ENCODE measurements around the gene RBM27.
A peak's percentile ranks its signal among the peaks of the same experiment; 100 is the strongest.
"Not testable (repeated sequence)": the region's sequence is repeated elsewhere in the genome, so short reads cannot be mapped to it uniquely, and the experiment has no call there.

The RBM27 gene

DNA sequence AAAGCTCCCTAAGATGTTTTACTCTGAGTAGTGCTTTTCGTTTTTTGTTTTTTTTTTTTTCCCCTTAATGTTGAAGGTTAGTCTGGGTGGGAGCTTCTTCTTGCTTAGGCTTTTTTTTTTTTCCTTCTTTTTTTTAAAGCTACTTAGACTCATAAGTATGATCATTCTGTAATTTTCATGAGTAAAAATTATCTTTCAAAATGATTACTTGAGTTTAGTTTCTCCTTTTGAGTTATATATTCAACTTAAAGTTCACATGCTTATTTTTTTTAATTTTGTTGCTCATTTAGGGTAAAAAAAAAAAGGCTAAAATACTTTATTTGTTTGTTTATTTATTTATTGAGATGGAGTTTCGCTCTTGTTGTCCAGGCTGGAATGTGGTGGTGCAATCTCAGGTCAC lies 2.9 kb downstream of the RBM27 start:
- DNase-seq = no peak

DNA sequence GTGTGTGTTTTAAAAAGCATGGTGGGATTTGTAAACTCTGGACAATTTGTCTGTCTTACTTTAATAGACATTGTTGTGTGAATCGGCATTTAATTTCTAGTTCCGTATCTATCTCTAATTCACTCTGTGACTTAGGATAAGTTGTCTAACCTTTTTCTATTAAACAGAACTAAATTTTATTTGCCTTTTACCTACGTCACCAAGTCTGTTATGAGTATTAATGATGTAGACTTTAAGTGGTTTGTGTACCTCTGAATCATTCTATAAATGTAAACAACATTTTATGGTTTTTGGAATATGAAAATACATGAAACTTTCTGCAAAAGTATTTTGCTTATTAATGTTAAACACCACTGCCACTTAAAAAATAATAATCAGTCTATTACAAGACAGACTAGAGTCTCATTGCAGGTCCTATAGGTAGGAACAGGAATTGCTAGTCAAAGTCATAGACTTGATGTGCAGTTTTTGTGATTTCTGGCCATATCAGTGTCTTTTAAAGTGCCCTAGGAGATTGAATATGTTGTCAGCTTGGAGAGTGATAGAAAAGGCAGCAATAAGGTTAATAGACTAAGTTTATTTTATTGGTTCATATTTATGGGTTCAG lies 5.6 kb downstream of the RBM27 start:
- peak; percentile 46 for DNase-seq

- DNase-seq = no peak
Observed at GRCh38 chr5:146209714-146210113, 6.3 kb downstream of the RBM27 start.

GRCh38 chr5:146210810-146211209 lies 7.4 kb downstream of the RBM27 start:
- not testable (repeated sequence) for DNase-seq

GRCh38 chr5:146213210-146213826 lies 9.9 kb downstream of the RBM27 start:
- no peak for DNase-seq

DNA sequence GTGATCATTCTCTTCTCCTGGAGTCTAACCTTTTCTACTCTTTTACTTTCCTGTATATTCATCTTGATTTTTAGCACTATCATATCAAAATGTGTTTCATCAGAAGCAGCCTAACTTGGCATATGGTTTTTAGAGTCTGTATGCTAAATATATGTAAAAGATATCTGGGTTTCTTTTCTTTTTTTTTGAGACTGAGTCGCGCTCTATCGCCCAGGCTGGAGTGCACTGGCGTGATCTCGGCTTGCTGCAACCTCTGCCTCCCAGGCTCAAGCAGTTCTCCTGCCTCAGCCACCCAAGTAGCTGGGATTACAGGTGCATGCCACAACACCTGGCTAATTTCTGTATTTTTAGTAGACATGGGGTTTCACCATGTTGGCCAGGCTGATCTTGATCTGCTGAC lies 11.5 kb downstream of the RBM27 start:
- DNase-seq = not testable (repeated sequence)

DNA sequence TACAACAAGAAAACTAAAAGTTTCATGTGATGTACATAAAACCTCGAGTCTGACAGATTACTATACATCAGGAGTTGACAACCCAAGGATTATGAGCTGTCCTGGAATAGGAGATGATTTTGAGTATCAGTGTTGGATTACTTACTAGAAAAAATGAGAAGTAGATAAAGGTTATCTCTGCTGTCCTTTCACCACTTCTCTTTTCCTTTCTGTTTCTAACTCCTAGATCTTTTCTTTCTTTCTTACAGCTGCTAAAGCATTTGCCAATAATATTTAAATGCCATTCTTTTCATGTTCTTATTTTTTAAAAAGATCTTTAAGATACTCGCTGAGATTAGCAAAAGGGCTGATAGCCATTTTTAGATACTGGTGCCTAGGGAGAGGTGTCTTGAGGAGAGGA lies 14.8 kb downstream of the RBM27 start:
- DNase-seq = no peak

GRCh38 chr5:146219243-146219642 lies 15.8 kb downstream of the RBM27 start:
- no peak for DNase-seq

DNA sequence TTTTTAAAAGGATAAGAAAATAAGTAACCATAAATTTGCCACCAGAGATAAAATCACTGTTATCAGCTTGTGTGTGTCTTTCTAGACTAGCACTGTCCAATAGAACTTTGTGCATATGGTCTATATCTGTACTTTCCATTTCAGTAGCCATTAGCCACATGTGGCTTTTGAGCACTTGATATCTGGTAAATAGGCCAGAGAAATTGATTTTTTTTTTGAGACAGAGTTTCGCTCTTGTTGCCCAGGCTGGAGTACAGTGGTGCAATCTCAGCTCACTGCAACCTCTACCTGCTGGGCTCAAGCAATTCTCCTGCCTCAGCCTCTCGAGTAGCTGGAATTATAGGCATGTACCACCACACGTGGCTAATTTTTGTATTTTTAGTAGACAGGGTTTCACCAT lies 17.8 kb downstream of the RBM27 start:
- DNase-seq = no peak

DNA sequence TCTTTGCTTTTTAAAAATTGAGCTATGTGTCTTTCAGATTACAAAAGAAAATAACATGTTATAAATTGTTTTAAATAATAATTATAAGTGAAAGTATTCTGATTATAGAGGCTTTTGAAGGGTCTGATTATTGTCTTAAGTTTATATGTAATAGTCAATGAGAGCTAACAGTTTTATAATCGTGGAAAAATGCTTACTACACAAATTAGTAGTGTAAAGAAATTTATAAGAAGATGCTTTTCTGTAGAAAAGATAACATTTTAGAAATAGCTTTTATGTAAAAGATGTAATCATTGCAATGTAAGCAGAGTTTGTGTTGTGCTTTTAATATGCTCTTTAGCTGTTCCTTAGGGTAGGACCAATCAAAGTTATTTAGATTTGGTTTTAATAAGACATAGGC lies 18.6 kb downstream of the RBM27 start:
- no peak for DNase-seq

DNA sequence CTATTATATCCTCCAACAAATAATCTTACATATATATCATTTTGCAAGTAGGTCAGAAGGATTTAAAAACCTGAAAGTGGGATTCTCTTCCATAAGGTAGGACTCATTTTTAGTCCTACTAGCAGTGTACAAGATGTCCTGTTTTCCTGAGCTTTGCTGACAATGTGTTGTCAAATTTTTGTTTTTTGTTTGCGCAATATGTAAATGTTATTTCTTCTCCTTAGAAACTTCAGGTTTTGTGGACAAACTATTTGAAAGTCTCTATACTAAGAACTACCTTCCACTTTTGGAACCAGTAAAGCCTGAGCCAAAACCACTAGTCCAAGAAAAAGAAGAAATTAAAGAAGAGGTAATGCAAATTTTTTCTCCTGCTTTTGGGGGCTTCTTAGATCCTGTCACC lies 19.8 kb downstream of the RBM27 start:
- no peak for DNase-seq

- DNase-seq = no peak
Observed at GRCh38 chr5:146229222-146229621, 25.8 kb downstream of the RBM27 start.

DNA sequence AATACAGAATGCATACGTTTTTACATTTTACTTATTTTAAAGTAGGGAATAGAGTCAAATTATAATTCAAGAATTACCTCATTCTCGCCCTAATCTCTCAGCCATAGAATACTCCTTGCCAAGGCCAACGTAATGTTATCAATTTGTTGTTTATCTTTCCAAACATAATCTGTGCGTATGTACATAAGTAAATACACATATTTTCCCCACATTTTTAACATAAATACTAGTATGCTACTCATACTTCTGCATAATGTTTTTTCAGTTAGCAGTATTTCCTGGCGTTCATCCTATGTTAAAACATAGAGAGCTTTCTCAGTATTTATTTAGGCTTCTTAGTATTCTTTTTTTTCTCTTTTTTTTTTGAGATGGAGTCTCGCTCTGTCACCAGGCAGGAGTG lies 28.8 kb downstream of the RBM27 start:
- DNase-seq = no peak

GRCh38 chr5:146233441-146233840 lies 30.0 kb downstream of the RBM27 start:
- no peak for DNase-seq

DNA sequence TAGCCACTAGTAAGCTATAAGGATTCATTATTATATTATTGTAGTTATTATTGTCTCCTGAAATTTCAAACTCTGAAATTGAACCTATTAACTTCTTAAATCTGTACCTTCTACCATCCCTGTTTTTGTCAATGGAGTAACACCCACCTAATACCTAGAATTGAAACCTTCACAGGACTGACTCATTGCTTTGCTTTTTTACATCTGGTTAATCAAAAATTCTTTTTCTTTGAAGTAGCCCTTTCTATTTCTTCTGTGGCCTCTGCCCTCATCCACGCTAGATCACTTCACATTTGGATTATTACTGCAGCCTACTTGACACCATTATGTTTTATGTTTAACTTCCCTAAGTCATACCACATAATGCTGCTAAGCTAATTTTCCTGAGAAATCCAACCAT lies 35.6 kb downstream of the RBM27 start:
- no peak for DNase-seq

DNA sequence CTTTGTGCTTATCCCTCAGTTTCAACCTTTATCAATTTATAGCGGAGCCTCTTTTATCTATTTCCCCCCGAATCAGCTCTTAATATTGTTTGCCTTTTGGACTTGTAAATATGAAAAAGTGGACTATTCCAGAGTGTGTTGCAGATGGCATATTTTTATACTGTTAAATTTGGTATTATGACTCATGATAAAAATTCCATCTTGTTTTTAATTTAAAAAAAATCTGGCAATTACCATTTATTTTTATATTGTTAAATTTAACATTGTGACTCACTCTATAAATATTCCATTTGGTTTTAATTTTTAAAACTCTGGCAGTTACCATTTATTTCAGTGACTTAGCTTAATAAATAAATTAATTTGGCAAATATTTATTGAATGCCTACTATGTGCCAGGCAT lies 37.5 kb downstream of the RBM27 start:
- DNase-seq = peak; percentile 16

DNA sequence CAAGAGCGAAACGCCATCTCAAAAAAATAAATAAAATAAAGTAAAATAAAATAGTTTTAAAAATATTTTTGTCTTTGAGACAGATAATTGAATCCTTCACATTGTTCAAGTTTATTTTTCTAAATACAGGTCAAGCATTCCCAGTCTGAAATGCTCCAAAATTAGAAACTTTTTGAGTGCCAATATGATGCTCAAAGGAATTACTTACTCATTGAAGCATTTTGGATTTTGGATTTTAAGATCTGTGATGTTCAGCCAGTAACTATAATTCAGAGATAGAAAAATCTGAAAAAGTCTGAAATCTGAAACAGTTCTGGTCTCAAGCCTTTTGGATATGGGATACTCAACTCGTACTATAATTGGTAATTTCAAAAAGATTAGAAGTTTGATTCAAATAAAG lies 39.8 kb downstream of the RBM27 start:
- no peak for DNase-seq

GRCh38 chr5:146248561-146248960 lies 45.2 kb downstream of the RBM27 start:
- DNase-seq = no peak

DNA sequence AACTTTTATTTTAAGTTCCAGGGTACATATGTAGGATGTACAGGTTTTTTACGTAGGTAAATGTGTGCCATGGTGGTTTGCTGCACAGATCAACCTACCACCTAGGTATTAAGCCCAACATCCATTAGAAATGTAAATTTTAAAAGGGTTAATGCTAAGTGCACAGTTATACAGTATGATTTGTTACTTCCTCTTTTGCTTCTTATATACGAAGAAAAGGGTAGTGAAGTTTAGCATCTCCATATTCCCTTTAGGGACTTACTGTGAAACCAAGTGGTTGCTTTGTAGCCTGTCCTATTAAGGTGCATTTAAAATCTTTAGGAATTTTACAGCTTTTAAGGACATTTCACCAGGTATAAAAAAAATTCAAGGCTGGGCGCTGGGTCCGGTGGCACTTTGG lies 46.4 kb downstream of the RBM27 start:
- DNase-seq = no peak
